HG03060 (cell line): ENCODE measurements around the gene KCNAB2.
"Not testable (repeated sequence)": the region's sequence is repeated elsewhere in the genome, so short reads cannot be mapped to it uniquely, and the experiment has no call there.

Experiments
- ATAC-seq: cut with Tn5 transposase; IDR thresholded peaks from one replicate; pipeline ENCODE4 v1.9.1; 2021; ENCODE audit warnings: low read depth, moderate number of reproducible peaks; ENCODE audit not compliant: unreplicated experiment

The KCNAB2 gene

GRCh38 chr1:6009120-6010040, 36.3 kb upstream of the KCNAB2 start:
- ATAC-seq, result no peak

- no peak for ATAC-seq
These were observed 35.1 kb upstream of the KCNAB2 start for GRCh38 chr1:6010554-6010953.

GRCh38 chr1:6011161-6011945, 34.3 kb upstream of the KCNAB2 start:
- ATAC-seq, result no peak

- no peak for ATAC-seq
These were observed 33.8 kb upstream of the KCNAB2 start for GRCh38 chr1:6011946-6012258.

- no peak for ATAC-seq
These were observed 33.0 kb upstream of the KCNAB2 start for GRCh38 chr1:6012529-6013318.

- no peak for ATAC-seq
These were observed 32.2 kb upstream of the KCNAB2 start for GRCh38 chr1:6013491-6013890.

GRCh38 chr1:6014130-6014999, 31.3 kb upstream of the KCNAB2 start:
- ATAC-seq, result no peak

GRCh38 chr1:6016191-6016865, 29.4 kb upstream of the KCNAB2 start:
- ATAC-seq, result no peak

GRCh38 chr1:6017654-6018053, 28.0 kb upstream of the KCNAB2 start:
- ATAC-seq, result not testable (repeated sequence)

- ATAC-seq, result no peak
These were observed 26.4 kb upstream of the KCNAB2 start for GRCh38 chr1:6019166-6019845.

GRCh38 chr1:6022193-6022592, 23.5 kb upstream of the KCNAB2 start:
- ATAC-seq, result no peak

- ATAC-seq, result no peak
These were observed 22.3 kb upstream of the KCNAB2 start for GRCh38 chr1:6023346-6023745.

GRCh38 chr1:6024376-6024775, 21.3 kb upstream of the KCNAB2 start:
- ATAC-seq, result no peak

- ATAC-seq, result no peak
These were observed 20.2 kb upstream of the KCNAB2 start for GRCh38 chr1:6025269-6026094.

GRCh38 chr1:6026095-6026809, 19.4 kb upstream of the KCNAB2 start:
- ATAC-seq, result peak; percentile 67

- no peak for ATAC-seq
These were observed 18.1 kb upstream of the KCNAB2 start for GRCh38 chr1:6027591-6027990.

- no peak for ATAC-seq
These were observed 17.4 kb upstream of the KCNAB2 start for GRCh38 chr1:6028042-6028850.
